Liver (tissue), 9 donors: ENCODE measurements around the gene SCO2. TPM values are rescaled to one million over a fixed set of nuclear protein-coding genes. Genes with fewer than 3 reads are reported as not detected.

Source experiments
- DNase-seq: peaks from one replicate; pipeline ENCODE4 v3.0.0-alpha.2; 2017; ENCODE audit warnings: low spot score
- H3K27ac ChIP-seq, 2 donors: one replicate each; pipeline ENCODE4 v1.7.0; 2013; ENCODE audit warnings: inconsistent platforms in 2 of 2, low read length in 2 of 2, control low read depth in 1 of 2, low read depth in 1 of 2, mild to moderate bottlenecking in 1 of 2
- H3K27me3 ChIP-seq, 4 donors: one replicate each; pipeline versions ENCODE4 v1.6.1 to v1.7.0; 2013; ENCODE audit warnings: low read length in 3 of 4, inconsistent platforms in 1 of 4, mild to moderate bottlenecking in 1 of 4, moderate library complexity in 1 of 4; ENCODE audit not compliant: control insufficient read depth in 4 of 4, insufficient read depth in 4 of 4
- H3K36me3 ChIP-seq, 4 donors: one replicate each; pipeline versions ENCODE4 v1.6.1 to v1.7.0; 2013; ENCODE audit warnings: low read length in 3 of 4, mild to moderate bottlenecking in 3 of 4, low read depth in 1 of 4, moderate library complexity in 1 of 4; ENCODE audit not compliant: control insufficient read depth in 4 of 4, insufficient read depth in 3 of 4
- H3K4me1 ChIP-seq, 4 donors: one replicate each; pipeline versions ENCODE4 v1.6.1 to v1.7.0; 2013; ENCODE audit warnings: low read length in 3 of 4, mild to moderate bottlenecking in 3 of 4, moderate library complexity in 1 of 4; ENCODE audit not compliant: control insufficient read depth in 4 of 4, insufficient read depth in 4 of 4
- H3K4me3 ChIP-seq, 3 donors: one replicate each; pipeline versions ENCODE4 v1.6.1 to v1.7.0; 2013; ENCODE audit warnings: low read length in 3 of 3, control low read depth in 1 of 3, low read depth in 1 of 3, mild to moderate bottlenecking in 1 of 3
- H3K9ac ChIP-seq, 2 donors: one replicate each; pipeline ENCODE4 v1.7.0; 2013; ENCODE audit warnings: low read length in 2 of 2, mild to moderate bottlenecking in 2 of 2, moderate library complexity in 2 of 2, control low read depth in 1 of 2, low read depth in 1 of 2
- H3K9me3 ChIP-seq, 4 donors: one replicate each; pipeline versions ENCODE4 v1.6.1 to v1.7.0; 2013; ENCODE audit warnings: low read length in 3 of 4; ENCODE audit not compliant: control insufficient read depth in 4 of 4
- CTCF ChIP-seq: fragments of 150-350 bp; IDR thresholded peaks from 2 replicates; pipeline ENCODE4 v1.5.1; 2017; ENCODE audit warnings: improper control_type of control experiment, low read depth, low read length; ENCODE audit not compliant: missing input control
- GABPA ChIP-seq, 2 donors: IDR thresholded peaks in 1 of 2; conservative IDR thresholded peaks in 1 of 2; 2 replicates each; pipeline ENCODE4 v1.6.1; 2016; ENCODE audit warnings: antibody characterized with exemption in 2 of 2, mild to moderate bottlenecking in 1 of 2, moderate library complexity in 1 of 2
- HNF4A ChIP-seq, 2 donors: conservative IDR thresholded peaks; 2 replicates each; pipeline ENCODE4 v1.6.1; 2016; ENCODE audit warnings: antibody characterized with exemption in 2 of 2, mild to moderate bottlenecking in 2 of 2
- HNF4G ChIP-seq: IDR thresholded peaks from 2 replicates; pipeline ENCODE4 v1.6.1; 2016; ENCODE audit warnings: antibody characterized with exemption
- MAX ChIP-seq: IDR thresholded peaks from 2 replicates; pipeline ENCODE4 v1.6.1; 2016; ENCODE audit warnings: antibody characterized with exemption
- REST ChIP-seq: IDR thresholded peaks from 2 replicates; pipeline ENCODE4 v1.6.1; 2016; ENCODE audit warnings: antibody characterized with exemption, mild to moderate bottlenecking
- RXRA ChIP-seq, 2 donors: IDR thresholded peaks; 2 replicates each; pipeline ENCODE4 v1.6.1; 2017 to 2018; ENCODE audit warnings: antibody characterized with exemption in 2 of 2, mild to moderate bottlenecking in 1 of 2
- SP1 ChIP-seq: IDR thresholded peaks from 2 replicates; pipeline ENCODE4 v1.6.1; 2018; ENCODE audit warnings: antibody characterized with exemption, mild to moderate bottlenecking
- TAF1 ChIP-seq: conservative IDR thresholded peaks from 2 replicates; pipeline ENCODE4 v1.6.1; 2016; ENCODE audit warnings: antibody characterized with exemption, mild to moderate bottlenecking
- WGBS: extraction: QIAGEN DNeasy Blood & Tissue Kit; methylation state at CpG from one replicate; pipeline ENCODE4 v1.1.7; 2013; 5-methylcytosine and 5-hydroxymethylcytosine counted together
- polyA plus RNA-seq, 2 donors: library from polyadenylated mRNA; stranded (reverse) in 1 of 2; unstranded in 1 of 2; fragments of 200-250 nt in 1 of 2; fragments of >200 nt in 1 of 2; fragmentation: Nextera tagmentation in 1 of 2; extraction: Ambion mirVana in 1 of 2; gene quantifications; one replicate each; pipeline versions ENCODE4 v1.2.1 to v1.2.3, GENCODE V29; 2013 to 2015
- total RNA-seq, 2 donors: library from RNA; depleted of rRNA; stranded (reverse); fragments of >200 nt; gene quantifications; one replicate each; pipeline ENCODE4 v1.2.3, GENCODE V29; 2014
- TF ChIP-seq, protein P1 (sequence below): IDR thresholded peaks from 2 replicates; pipeline ENCODE4 v1.6.1; 2016; ENCODE audit warnings: antibody characterized with exemption
- donor health status: healthy.
- donor health status: healthy.
- donor health status: healthy.
- donor health status: healthy.
- donor health status: healthy.

Gene SCO2
- total and polyA plus RNA-seq, 4 donors = 1.4 to 2.9 (median 1.8) TPM

DNA sequence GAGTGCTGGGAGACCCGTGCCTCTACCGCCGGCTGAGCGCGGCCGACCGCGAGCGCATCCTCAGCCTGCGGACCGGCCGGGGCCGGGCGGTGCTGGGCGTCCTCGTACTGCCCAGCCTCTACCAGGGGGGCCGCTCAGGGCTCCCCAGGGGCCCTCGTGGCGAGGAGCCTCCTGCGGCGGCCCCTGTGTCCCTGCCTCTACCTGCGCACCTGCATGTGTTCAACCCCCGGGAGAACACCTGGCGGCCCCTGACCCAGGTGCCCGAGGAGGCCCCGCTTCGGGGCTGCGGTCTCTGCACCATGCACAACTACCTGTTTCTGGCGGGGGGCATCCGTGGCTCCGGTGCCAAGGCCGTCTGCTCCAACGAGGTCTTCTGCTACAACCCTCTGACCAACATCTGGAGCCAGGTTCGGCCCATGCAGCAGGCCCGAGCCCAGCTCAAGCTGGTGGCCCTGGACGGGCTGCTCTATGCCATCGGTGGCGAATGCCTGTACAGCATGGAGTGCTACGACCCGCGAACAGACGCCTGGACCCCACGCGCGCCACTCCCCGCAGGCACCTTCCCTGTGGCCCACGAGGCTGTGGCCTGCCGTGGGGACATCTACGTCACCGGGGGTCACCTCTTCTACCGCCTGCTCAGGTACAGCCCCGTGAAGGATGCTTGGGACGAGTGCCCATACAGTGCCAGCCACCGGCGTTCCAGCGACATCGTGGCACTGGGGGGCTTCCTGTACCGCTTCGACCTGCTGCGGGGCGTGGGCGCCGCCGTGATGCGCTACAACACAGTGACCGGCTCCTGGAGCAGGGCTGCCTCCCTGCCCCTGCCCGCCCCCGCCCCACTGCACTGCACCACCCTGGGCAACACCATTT lies 23.8 kb upstream of the SCO2 start:
- peak overlapping the region in 1 of 2 donors; percentile 25 for H3K9ac ChIP-seq
- 62% methylated on average over 68 of the region's 68 CpGs for WGBS
- H3K36me3 ChIP-seq = no peaks in the 10 kb centered on the region
- H3K4me1 ChIP-seq = peaks cover 0 to 13% (median 8%) of the 10 kb centered on the region in 4 donors
- no peak for DNase-seq
- no peak overlapping the region for H3K27ac ChIP-seq
- H3K27me3 ChIP-seq = no peaks in the 10 kb centered on the region
- TF ChIP-seq TAF1 (no peak), REST (no peak), GABPA (IDR thresholded peaks at IDR 0.05 in 1 of 2, conservative IDR thresholded peaks at IDR 0.05 in 1 of 2) (no peak), MAX (no peak), RXRA (IDR thresholded peaks at IDR 0.05) (no peak), HNF4G (no peak), CTCF (no peak)
- TF ChIP-seq, protein P1, sequence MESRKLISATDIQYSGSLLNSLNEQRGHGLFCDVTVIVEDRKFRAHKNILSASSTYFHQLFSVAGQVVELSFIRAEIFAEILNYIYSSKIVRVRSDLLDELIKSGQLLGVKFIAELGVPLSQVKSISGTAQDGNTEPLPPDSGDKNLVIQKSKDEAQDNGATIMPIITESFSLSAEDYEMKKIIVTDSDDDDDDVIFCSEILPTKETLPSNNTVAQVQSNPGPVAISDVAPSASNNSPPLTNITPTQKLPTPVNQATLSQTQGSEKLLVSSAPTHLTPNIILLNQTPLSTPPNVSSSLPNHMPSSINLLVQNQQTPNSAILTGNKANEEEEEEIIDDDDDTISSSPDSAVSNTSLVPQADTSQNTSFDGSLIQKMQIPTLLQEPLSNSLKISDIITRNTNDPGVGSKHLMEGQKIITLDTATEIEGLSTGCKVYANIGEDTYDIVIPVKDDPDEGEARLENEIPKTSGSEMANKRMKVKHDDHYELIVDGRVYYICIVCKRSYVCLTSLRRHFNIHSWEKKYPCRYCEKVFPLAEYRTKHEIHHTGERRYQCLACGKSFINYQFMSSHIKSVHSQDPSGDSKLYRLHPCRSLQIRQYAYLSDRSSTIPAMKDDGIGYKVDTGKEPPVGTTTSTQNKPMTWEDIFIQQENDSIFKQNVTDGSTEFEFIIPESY = no peak
- H3K9me3 ChIP-seq = no peaks in the 10 kb centered on the region
- peak overlapping the region in 1 of 3 donors; percentile 42 for H3K4me3 ChIP-seq

- Histone ChIP-seq H3K4me1 (peaks cover 0 to 13% (median 9%) of the 10 kb centered on the region in 4 donors), H3K27me3 (no peaks in the 10 kb centered on the region), H3K36me3 (no peaks in the 10 kb centered on the region), H3K9me3 (no peaks in the 10 kb centered on the region), H3K27ac (no peak overlapping the region), H3K4me3 (peak overlapping the region in 1 of 3 donors; percentile 42), H3K9ac (peak overlapping the region in 1 of 2 donors; percentile 25)
- 18% methylated on average over 56 of the region's 56 CpGs for WGBS
- no peak for DNase-seq
- peak; percentile 26 for TF ChIP-seq SP1
- TF ChIP-seq GABPA (IDR thresholded peaks at IDR 0.05 in 1 of 2, conservative IDR thresholded peaks at IDR 0.05 in 1 of 2) = no peak
- peak in 1 of 2 donors; percentile 22 for TF ChIP-seq HNF4A (conservative IDR thresholded peaks at IDR 0.05)
These were observed 22.9 kb upstream of the SCO2 start for GRCh38 chr22:50548040-50548920.
